Endothelial cell of umbilical vein (primary cell): ENCODE data around the gene NTNG1. TPM values are rescaled to one million over a fixed set of nuclear protein-coding genes. Genes with fewer than 3 reads are reported as not detected.

Source experiments
- BruUV-seq: library from RNA; stranded (reverse); fragments of 400-500 nt; replicated peaks from 2 replicates; lab custom pipeline; 2021; lab: Mats Ljungman, UMichigan
- CTCF ChIA-PET: fragments of 300-600, 350-600 bp; sonication (Branson Sonifier 250); formaldehyde crosslinking; loops from one replicate; lab custom pipeline; 2021; ENCODE audit warnings: antibody characterized with exemption, inconsistent platforms; lab: Charles Lee
- POLR2A ChIA-PET: fragments of 300-600, 350-600 bp; sonication (Branson Sonifier 250); formaldehyde crosslinking; loops from one replicate; lab custom pipeline; 2021; ENCODE audit warnings: antibody characterized with exemption, inconsistent platforms; lab: Charles Lee
- DNase-seq: peaks from one replicate; pipeline ENCODE4 v3.0.0-alpha.2; 2011; ENCODE audit warnings: low read depth, low spot score
- FAIRE-seq: peaks from 2 replicates; lab custom pipeline; 2011; peaks lifted over from hg19 to GRCh38; lab: Jason Lieb, UNC
- H2AFZ ChIP-seq: 2 replicates; pipeline ENCODE4 v1.6.0; 2012; ENCODE audit warnings: low read depth, low read length, control low read depth, inconsistent platforms
- H3K27ac ChIP-seq: 2 replicates; pipeline ENCODE4 v1.5.1; 2011; ENCODE audit warnings: low read depth, mild to moderate bottlenecking, control low read depth, low read length, moderate library complexity; ENCODE audit not compliant: insufficient read depth
- H3K27me3 ChIP-seq, 2 experiments: 2 replicates each; pipeline versions ENCODE4 v1.6.0 to v1.6.1; 2011; ENCODE audit warnings: low read length in 2 of 2, mixed read lengths in 1 of 2; ENCODE audit not compliant: control insufficient read depth in 2 of 2, insufficient read depth in 2 of 2
- H3K36me3 ChIP-seq, 2 experiments: 2 replicates in 1 of 2; 3 replicates in 1 of 2; pipeline ENCODE4 v1.5.1; 2011; ENCODE audit warnings: low read length in 2 of 2, mild to moderate bottlenecking in 1 of 2, moderate library complexity in 1 of 2; ENCODE audit not compliant: control insufficient read depth in 2 of 2, insufficient read depth in 2 of 2; ENCODE audit errors: extremely low read depth in 1 of 2
- H3K4me1 ChIP-seq: 3 replicates; pipeline ENCODE4 v1.5.1; 2011; ENCODE audit warnings: mild to moderate bottlenecking, low read length; ENCODE audit not compliant: control insufficient read depth, insufficient read depth; ENCODE audit errors: extremely low read depth
- H3K4me2 ChIP-seq: 2 replicates; pipeline ENCODE4 v1.6.1; 2011; ENCODE audit warnings: low read length, control low read depth, mixed read lengths; ENCODE audit not compliant: insufficient read depth
- H3K4me3 ChIP-seq, 3 experiments: fragments of 200-600 bp in 1 of 3; sonication (generic), shearing (Covaris generic) in 1 of 3; replicated peaks in 1 of 3; 2 replicates each; pipeline ENCODE4 v1.5.1; 2011 to 2016; ENCODE audit warnings: control low read depth in 3 of 3, low read length in 3 of 3, mild to moderate bottlenecking in 2 of 3, inconsistent platforms in 1 of 3, low read depth in 1 of 3, moderate library complexity in 1 of 3; ENCODE audit not compliant: insufficient read depth in 1 of 3
- H3K79me2 ChIP-seq: 2 replicates; pipeline ENCODE4 v1.6.0; 2012; ENCODE audit warnings: low read length, inconsistent platforms; ENCODE audit not compliant: control insufficient read depth, insufficient read depth
- H3K9ac ChIP-seq: replicated peaks from 2 replicates; pipeline ENCODE3; 2011; ENCODE audit warnings: low read length, control low read depth; ENCODE audit not compliant: insufficient read depth; ENCODE audit errors: extremely low read depth
- H3K9me1 ChIP-seq: replicated peaks from 3 replicates; pipeline ENCODE4 v1.6.0; 2011; ENCODE audit warnings: mild to moderate bottlenecking, low read length; ENCODE audit not compliant: control insufficient read depth, insufficient read depth; ENCODE audit errors: extremely low read depth
- H3K9me3 ChIP-seq: replicated peaks from 2 replicates; pipeline ENCODE4 v1.5.1; 2012; ENCODE audit warnings: low read length, inconsistent platforms; ENCODE audit not compliant: control insufficient read depth, insufficient read depth
- H4K20me1 ChIP-seq: replicated peaks from 2 replicates; pipeline ENCODE3; 2011; ENCODE audit warnings: mild to moderate bottlenecking, low read length; ENCODE audit not compliant: control insufficient read depth, insufficient read depth; ENCODE audit errors: extremely low read depth
- CTCF ChIP-seq, 2 donors: IDR thresholded peaks; 1 replicate in 1 of 2; 2 replicates in 1 of 2; pipeline ENCODE4 v1.5.1; 2011; ENCODE audit warnings: low read length in 2 of 2, mild to moderate bottlenecking in 2 of 2, moderate library complexity in 2 of 2, control low read depth in 1 of 2, inconsistent platforms in 1 of 2, low read depth in 1 of 2; ENCODE audit not compliant: insufficient read depth in 1 of 2; ENCODE audit errors: extremely low read depth in 1 of 2
- EZH2 ChIP-seq: IDR thresholded peaks from 2 replicates; pipeline ENCODE4 v1.6.1; 2012; ENCODE audit warnings: borderline replicate concordance, low read depth, mild to moderate bottlenecking, moderate library complexity, low read length, inconsistent platforms; ENCODE audit not compliant: severe bottlenecking
- FOS ChIP-seq: IDR thresholded peaks from 2 replicates; pipeline ENCODE4 v1.6.1; 2011; ENCODE audit warnings: mild to moderate bottlenecking, low read length, moderate library complexity, borderline replicate concordance; ENCODE audit not compliant: insufficient read depth
- GATA2 ChIP-seq: IDR thresholded peaks from 2 replicates; pipeline ENCODE4 v1.7.0; 2011; ENCODE audit warnings: low read depth, mild to moderate bottlenecking, moderate library complexity, mixed read lengths, low read length; ENCODE audit not compliant: insufficient read length, insufficient read depth
- JUN ChIP-seq: IDR thresholded peaks from 2 replicates; pipeline ENCODE4 v1.6.1; 2011; ENCODE audit warnings: borderline replicate concordance, low read depth; ENCODE audit not compliant: insufficient read length, insufficient read depth
- MAX ChIP-seq: IDR thresholded peaks from 2 replicates; pipeline ENCODE4 v1.6.1; 2011; ENCODE audit not compliant: insufficient read depth, insufficient read length
- MYC ChIP-seq: IDR thresholded peaks from one replicate; pipeline ENCODE4 v1.6.1; 2011; ENCODE audit warnings: mild to moderate bottlenecking, low read depth, low read length
- POLR2A ChIP-seq: IDR thresholded peaks from 2 replicates; pipeline ENCODE4 v1.6.1; 2012; ENCODE audit warnings: low read depth, mild to moderate bottlenecking, control low read depth, low read length
- POLR2AphosphoS5 ChIP-seq: IDR thresholded peaks from 2 replicates; pipeline ENCODE4 v1.6.1; 2012; ENCODE audit warnings: low read depth, mild to moderate bottlenecking, control low read depth, low read length, moderate library complexity; ENCODE audit not compliant: insufficient read depth
- dilution Hi-C: fragments of 300-500 bp; cut with MboI; formaldehyde crosslinking; loops from one replicate; pipeline ENCODE4 v1.15.0; 2019; ENCODE audit warnings: low sequenced_read_pairs; ENCODE audit not compliant: extremely low pct_ligation_motif_present
- intact Hi-C: fragments of 100-400 bp; cut with micrococcal nuclease; formaldehyde crosslinking; loops from one replicate; pipeline ENCODE4 v1.10.0; 2022
- polyA plus RNA-seq, 4 experiments: library from polyadenylated mRNA; depleted of rRNA in 3 of 4; stranded (reverse) in 3 of 4; unstranded in 1 of 4; fragments of >200 nt; gene quantifications; 2 replicates each; pipeline versions ENCODE4 v1.2.1 to v1.2.3, GENCODE V29; 2011 to 2012; ENCODE audit warnings: missing spikeins in 1 of 4
- total RNA-seq: library from RNA; stranded (reverse); gene quantifications from 2 replicates; pipeline ENCODE4 v1.2.3, GENCODE V29; 2021

The NTNG1 gene
- total and polyA plus RNA-seq, 2 donors (not counting 3 experiments of a cell fraction or from before 2014, with no cell fraction given) = not detected

- no peaks in the 10 kb centered on the region for H3K4me1 ChIP-seq
- TF ChIP-seq EZH2 = no peak
- no peak for TF ChIP-seq CTCF (IDR thresholded peaks at IDR 0.05; ENCODE audit: extremely low read depth in 1 of 2, insufficient read depth in 1 of 2, low read depth in 1 of 2, low read length in 2 of 2)
- TF ChIP-seq POLR2AphosphoS5 = no peak
- no peak for TF ChIP-seq POLR2A
- no peak for TF ChIP-seq MYC
- TF ChIP-seq MAX = no peak
- no peak for TF ChIP-seq JUN
- no peak for TF ChIP-seq FOS
- no peak for TF ChIP-seq GATA2
- BruUV-seq = no TSS peak
- H3K4me3 ChIP-seq = no peak overlapping the region
- ChIA-PET POLR2A (no interaction called here), CTCF (no interaction called here)
- H2AFZ ChIP-seq = no peak overlapping the region
- no peak for FAIRE-seq
- no peak overlapping the region for H3K9ac ChIP-seq
- no peaks in the 10 kb centered on the region for H3K9me1 ChIP-seq
- H4K20me1 ChIP-seq = no peaks in the 10 kb centered on the region
- no peaks in the 10 kb centered on the region for H3K9me3 ChIP-seq
- H3K27me3 ChIP-seq = no peaks in the 10 kb centered on the region
- no peak overlapping the region for H3K4me2 ChIP-seq
- intact Hi-C loops = no loop called here
- no peaks in the 10 kb centered on the region for H3K79me2 ChIP-seq
- no peak for DNase-seq
- no peak overlapping the region for H3K27ac ChIP-seq
- H3K36me3 ChIP-seq = no peaks in the 10 kb centered on the region
- dilution Hi-C loops = no loop called here
These were observed 84.9 kb downstream of the NTNG1 start for GRCh38 chr1:107225706-107226105.
